Upper lobe of right lung (tissue), 1 donor: ENCODE data around the gene P2RX5. TPM values are rescaled to one million over a fixed set of nuclear protein-coding genes. Genes with fewer than 3 reads are reported as not detected.
"Not testable (repeated sequence)": the region's sequence is repeated elsewhere in the genome, so short reads cannot be mapped to it uniquely, and the experiment has no call there.

Experiments used
- ATAC-seq: fragments of 200-7000 bp; cut with Tn5 transposase; one replicate; pipeline ENCODE4 v1.9.1; 2020; ENCODE audit warnings: mild to moderate bottlenecking, moderate library complexity
- DNase-seq: peaks from one replicate; pipeline ENCODE4 v3.0.0-alpha.2; 2020
- H3K27ac ChIP-seq: fragments of 200-600 bp; one replicate; pipeline ENCODE4 v1.8.0; 2022
- H3K27me3 ChIP-seq: fragments of 200-600 bp; one replicate; pipeline ENCODE4 v1.8.0; 2022; ENCODE audit warnings: mild to moderate bottlenecking
- H3K36me3 ChIP-seq: fragments of 200-600 bp; one replicate; pipeline ENCODE4 v1.8.0; 2022
- H3K4me1 ChIP-seq: fragments of 200-600 bp; one replicate; pipeline ENCODE4 v1.8.0; 2022
- H3K4me3 ChIP-seq: fragments of 200-600 bp; one replicate; pipeline ENCODE4 v1.8.0; 2022; ENCODE audit warnings: mild to moderate bottlenecking
- H3K9me3 ChIP-seq: fragments of 200-600 bp; one replicate; pipeline ENCODE4 v1.8.0; 2022
- CTCF ChIP-seq: fragments of 200-600 bp; IDR thresholded peaks from one replicate; pipeline ENCODE4 v1.8.0; 2022; ENCODE audit warnings: antibody characterized with exemption
- intact Hi-C: fragments of 100-400 bp; cut with DNase I; formaldehyde crosslinking; loops from one replicate; pipeline ENCODE4 v1.11.0; 2022
- total RNA-seq: library from RNA; stranded (reverse); fragmentation: NEBNext Ultra II Directional; extraction: Animal tissue kit (Norgen Biotek cat#: 25700); gene quantifications from one replicate; pipeline ENCODE4 v1.2.1, GENCODE V29; 2021
- donor health status: DM: no; HTN: yes; CAD: no; lungs with severe emphysema.

P2RX5 gene
- total RNA-seq, 1 donor from 2014 or later, result 1.6 TPM

GRCh38 chr17:3704931-3705717 is 9.2 kb upstream of the P2RX5 start:
- no peak overlapping the region for H3K27ac ChIP-seq
- intact Hi-C loops, result no loop called here
- H3K36me3 ChIP-seq, result no peaks in the 10 kb centered on the region
- DNase-seq (no peak), ATAC-seq (no peak)
- no peaks in the 10 kb centered on the region for H3K27me3 ChIP-seq
- H3K4me3 ChIP-seq, result no peak overlapping the region
- no peaks in the 10 kb centered on the region for H3K9me3 ChIP-seq
- no peak for TF ChIP-seq CTCF
- H3K4me1 ChIP-seq, result peaks cover 3% of the 10 kb centered on the region

DNA sequence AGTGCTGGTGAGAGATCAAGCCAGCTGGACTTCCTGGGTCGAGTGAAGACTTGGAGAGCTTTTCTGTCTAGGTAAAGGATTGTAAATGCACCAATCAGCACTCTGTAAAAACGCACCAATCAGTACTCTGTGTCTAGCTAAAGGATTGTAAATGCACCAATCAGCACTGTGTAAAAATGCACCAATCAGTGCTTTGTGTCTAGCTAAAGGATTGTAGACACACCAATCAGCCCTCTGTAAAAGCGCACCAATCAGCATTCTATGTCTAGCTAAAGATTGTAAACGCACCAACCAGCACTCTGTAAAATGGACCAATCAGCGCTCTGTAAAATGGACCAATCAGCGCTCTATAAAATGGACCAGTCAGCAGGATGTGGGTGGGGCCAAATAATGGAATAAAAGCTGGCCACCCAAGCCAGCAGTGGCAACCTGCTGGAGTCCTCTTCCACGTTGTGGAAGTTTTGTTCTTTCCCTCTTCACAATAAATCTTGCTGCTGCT is 6.1 kb upstream of the P2RX5 start:
- ATAC-seq, DNase-seq, H3K27me3 ChIP-seq, H3K4me3 ChIP-seq, H3K36me3 ChIP-seq, H3K27ac ChIP-seq, H3K4me1 ChIP-seq, H3K9me3 ChIP-seq, intact Hi-C loops: not testable (repeated sequence)

GRCh38 chr17:3699951-3700350 is 4.0 kb upstream of the P2RX5 start:
- no peak for TF ChIP-seq CTCF
- intact Hi-C loops, result no loop called here

DNA sequence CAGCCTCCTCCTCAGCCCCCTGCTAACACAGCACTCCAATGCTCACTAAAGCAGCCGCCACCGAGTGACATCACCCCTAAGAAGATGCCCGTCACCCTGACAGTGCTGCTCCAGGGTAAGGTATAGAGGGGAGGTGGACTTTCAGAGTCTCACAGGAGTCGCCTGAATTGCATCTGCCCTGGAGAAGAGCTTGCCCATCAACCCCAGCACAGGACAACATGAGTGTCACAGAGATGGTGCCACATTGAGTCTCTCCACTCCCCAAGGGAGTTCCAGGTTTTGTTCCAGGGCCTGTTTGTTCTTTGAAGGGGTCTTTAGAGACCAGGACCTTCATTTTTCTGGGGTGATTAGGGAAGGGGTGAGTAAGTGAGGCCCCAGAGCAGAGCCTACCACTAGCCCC is 2.2 kb upstream of the P2RX5 start:
- no peak for ATAC-seq
- Histone ChIP-seq H3K4me1 (peaks cover 12% of the 10 kb centered on the region), H3K36me3 (no peaks in the 10 kb centered on the region), H3K27me3 (peaks cover 28% of the 10 kb centered on the region), H3K27ac (no peak overlapping the region), H3K9me3 (no peaks in the 10 kb centered on the region), H3K4me3 (no peak overlapping the region)
- intact Hi-C loops, result no loop called here
- TF ChIP-seq CTCF, result no peak
- DNase-seq, result no peak

More at GRCh38 chr17:3699951-3700350, 4.0 kb upstream of the P2RX5 start:
- Histone ChIP-seq H3K27me3 (peaks cover 17% of the 10 kb centered on the region), H3K27ac (no peak overlapping the region), H3K4me1 (peaks cover 7% of the 10 kb centered on the region), H3K36me3 (no peaks in the 10 kb centered on the region), H3K4me3 (no peak overlapping the region), H3K9me3 (no peaks in the 10 kb centered on the region)
- no peak for ATAC-seq
- DNase-seq, result no peak

- Histone ChIP-seq H3K36me3 (no peaks in the 10 kb centered on the region), H3K4me3 (no peak overlapping the region), H3K9me3 (no peaks in the 10 kb centered on the region), H3K27ac (no peak overlapping the region), H3K4me1 (peaks cover 12% of the 10 kb centered on the region), H3K27me3 (peaks cover 38% of the 10 kb centered on the region)
- DNase-seq, result no peak
- ATAC-seq, result no peak
- intact Hi-C loops, result no loop called here
- no peak for TF ChIP-seq CTCF
Observed at GRCh38 chr17:3697103-3697476, 1.1 kb upstream of the P2RX5 start.

DNA sequence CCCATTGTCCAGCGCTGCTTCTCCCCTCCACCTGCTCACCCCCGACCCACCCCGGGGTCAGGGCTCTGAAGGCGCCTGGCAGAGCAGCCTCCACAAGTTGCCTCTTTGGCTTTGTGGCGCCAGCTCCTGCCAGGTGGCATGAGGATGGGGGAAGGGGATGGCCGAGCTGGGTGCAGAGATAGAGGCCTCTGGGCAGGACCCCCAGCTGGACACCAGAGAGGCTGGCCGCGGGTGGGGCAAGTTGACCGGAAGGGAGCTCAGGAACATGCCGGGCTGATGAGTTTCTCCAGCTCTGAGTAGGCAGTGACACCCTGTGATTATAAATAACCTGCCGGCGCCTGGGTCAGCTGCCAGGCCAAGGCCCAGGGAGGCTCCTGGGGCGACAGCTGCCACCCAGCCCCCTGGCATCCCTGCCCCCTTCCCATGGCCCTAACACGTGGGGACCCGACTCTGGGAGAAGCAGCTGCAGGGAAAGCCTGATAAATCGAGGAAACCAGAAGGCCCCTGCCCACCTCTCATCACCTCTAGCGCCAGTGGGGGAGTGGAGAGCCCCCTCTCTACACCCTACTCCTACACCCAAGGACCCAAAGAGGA is 729 bp downstream of the P2RX5 start:
- no peaks in the 10 kb centered on the region for H3K9me3 ChIP-seq
- peak overlapping the region; percentile 50 for H3K4me3 ChIP-seq
- no peak for TF ChIP-seq CTCF
- H3K27me3 ChIP-seq, result peaks cover 50% of the 10 kb centered on the region
- peaks cover 12% of the 10 kb centered on the region for H3K4me1 ChIP-seq
- no peak for DNase-seq
- no peaks in the 10 kb centered on the region for H3K36me3 ChIP-seq
- ATAC-seq, result no peak
- H3K27ac ChIP-seq, result no peak overlapping the region
- intact Hi-C loops, result no loop called here
